ENCODE measurements around the gene RNF113B. TPM values are rescaled to one million over a fixed set of nuclear protein-coding genes. Genes with fewer than 3 reads are reported as not detected.

Gene RNF113B
- total RNA-seq, 1 experiment from 2014 or later, result not detected

DNA sequence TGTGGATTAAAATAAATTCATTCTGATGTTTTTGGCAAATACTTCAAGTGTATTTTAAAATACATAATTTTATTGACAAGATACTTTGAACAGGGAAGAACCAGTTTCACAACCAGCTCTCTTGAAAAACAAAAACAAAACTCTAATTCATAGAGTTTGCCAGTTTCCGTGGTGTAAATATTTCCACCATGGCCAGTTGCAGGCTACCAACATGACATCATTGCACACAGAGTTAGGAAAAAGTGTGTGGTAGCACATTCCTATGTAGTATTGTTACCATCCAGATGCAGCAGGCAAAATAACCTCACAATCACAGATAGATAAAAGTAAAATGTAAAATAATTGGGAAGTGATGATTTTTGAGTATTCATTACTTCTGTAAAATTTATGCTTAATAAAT lies 7.7 kb upstream of the RNF113B start:
- Mint-ChIP-seq H3K9me3 (ENCODE audit: unreplicated experiment) (peaks cover 7% of the 10 kb centered on the region), H3K27me3 (ENCODE audit: insufficient read depth, unreplicated experiment) (no peaks in the 10 kb centered on the region), H3K4me3 (ENCODE audit: unreplicated experiment) (no peak overlapping the region), H3K27ac (ENCODE audit: low read depth, unreplicated experiment) (no peak overlapping the region), H3K4me1 (ENCODE audit: insufficient read depth, unreplicated experiment) (peaks cover 6% of the 10 kb centered on the region), H3K36me3 (ENCODE audit: insufficient read depth, unreplicated experiment) (peaks cover 6% of the 10 kb centered on the region)
- ChIA-PET POLR2A (no interaction called here), CTCF (interaction anchor here (0.7 kb wide), 1 partner anchor 10 kb away, joined by 3 read pairs; no protein-coding TSS in a partner anchor)
- TF ChIP-seq, protein P1, sequence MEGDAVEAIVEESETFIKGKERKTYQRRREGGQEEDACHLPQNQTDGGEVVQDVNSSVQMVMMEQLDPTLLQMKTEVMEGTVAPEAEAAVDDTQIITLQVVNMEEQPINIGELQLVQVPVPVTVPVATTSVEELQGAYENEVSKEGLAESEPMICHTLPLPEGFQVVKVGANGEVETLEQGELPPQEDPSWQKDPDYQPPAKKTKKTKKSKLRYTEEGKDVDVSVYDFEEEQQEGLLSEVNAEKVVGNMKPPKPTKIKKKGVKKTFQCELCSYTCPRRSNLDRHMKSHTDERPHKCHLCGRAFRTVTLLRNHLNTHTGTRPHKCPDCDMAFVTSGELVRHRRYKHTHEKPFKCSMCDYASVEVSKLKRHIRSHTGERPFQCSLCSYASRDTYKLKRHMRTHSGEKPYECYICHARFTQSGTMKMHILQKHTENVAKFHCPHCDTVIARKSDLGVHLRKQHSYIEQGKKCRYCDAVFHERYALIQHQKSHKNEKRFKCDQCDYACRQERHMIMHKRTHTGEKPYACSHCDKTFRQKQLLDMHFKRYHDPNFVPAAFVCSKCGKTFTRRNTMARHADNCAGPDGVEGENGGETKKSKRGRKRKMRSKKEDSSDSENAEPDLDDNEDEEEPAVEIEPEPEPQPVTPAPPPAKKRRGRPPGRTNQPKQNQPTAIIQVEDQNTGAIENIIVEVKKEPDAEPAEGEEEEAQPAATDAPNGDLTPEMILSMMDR (IDR thresholded peaks at IDR 0.05; ENCODE audit: unreplicated experiment), result no peak
- intact Hi-C loops (cut with micrococcal nuclease), result no loop called here
- no peak for DNase-seq (ENCODE audit: unreplicated experiment)
- BruUV-seq (replicated peaks), result no TSS peak

DNA sequence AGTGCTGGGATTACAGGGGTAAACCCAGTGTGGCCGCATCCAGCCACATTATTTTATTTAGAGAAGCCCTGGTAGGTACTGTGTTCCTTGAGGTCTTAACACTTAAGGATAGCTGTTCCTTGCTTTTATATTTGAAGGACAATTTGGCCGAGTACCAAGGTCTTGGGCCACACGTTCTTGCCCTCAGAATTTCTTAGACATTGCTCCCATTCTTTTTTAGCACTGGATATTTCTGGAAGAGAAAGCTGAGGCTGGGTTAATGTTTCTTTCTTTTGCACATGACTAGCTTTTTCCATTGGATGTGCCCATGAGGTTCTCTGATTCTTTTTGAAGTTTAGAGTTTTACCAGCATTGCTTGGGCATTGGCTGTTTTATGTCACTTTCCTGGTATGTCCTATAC lies 5.5 kb upstream of the RNF113B start:
- POLR2A ChIA-PET, result interaction anchor here (0.5 kb wide), 1 partner anchor 20 kb away, joined by 4 read pairs; no protein-coding TSS in a partner anchor
- H3K4me3 Mint-ChIP-seq (ENCODE audit: unreplicated experiment), result no peak overlapping the region
- no peaks in the 10 kb centered on the region for H3K27me3 Mint-ChIP-seq (ENCODE audit: insufficient read depth, unreplicated experiment)
- H3K36me3 Mint-ChIP-seq (ENCODE audit: insufficient read depth, unreplicated experiment), result peaks cover 6% of the 10 kb centered on the region
- BruUV-seq (replicated peaks), result no TSS peak
- CTCF ChIA-PET, result no interaction called here
- peaks cover 7% of the 10 kb centered on the region for H3K9me3 Mint-ChIP-seq (ENCODE audit: unreplicated experiment)
- H3K4me1 Mint-ChIP-seq (ENCODE audit: insufficient read depth, unreplicated experiment), result peaks cover 6% of the 10 kb centered on the region
- TF ChIP-seq, protein P1 (IDR thresholded peaks at IDR 0.05; ENCODE audit: unreplicated experiment), result no peak
- no peak for DNase-seq (ENCODE audit: unreplicated experiment)
- intact Hi-C loops (cut with micrococcal nuclease), result no loop called here
- H3K27ac Mint-ChIP-seq (ENCODE audit: low read depth, unreplicated experiment), result no peak overlapping the region

DNA sequence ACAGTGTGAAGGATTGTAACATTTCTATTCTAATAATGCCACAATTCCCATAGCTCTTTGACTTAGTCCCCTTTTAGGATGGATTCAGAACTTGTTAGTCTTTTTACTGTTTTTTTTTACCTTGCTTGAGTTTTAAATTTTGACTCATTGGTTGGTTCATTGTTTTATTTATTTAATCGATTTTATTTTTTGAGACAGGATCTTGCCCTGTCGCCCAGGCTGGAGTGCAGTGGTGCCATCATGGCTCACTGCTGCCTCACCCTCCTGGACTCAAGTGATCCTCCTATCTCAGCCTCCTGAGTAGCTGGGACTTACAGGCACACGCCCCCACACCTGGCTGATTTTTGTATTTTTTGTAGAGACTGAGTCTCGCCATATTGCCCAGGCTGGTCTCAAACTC lies 5.1 kb upstream of the RNF113B start:
- no TSS peak for BruUV-seq (replicated peaks)
- ChIA-PET POLR2A (interaction anchor here (0.5 kb wide), 1 partner anchor 20 kb away, joined by 4 read pairs; no protein-coding TSS in a partner anchor), CTCF (interaction anchor here (0.8 kb wide), 1 partner anchor 79 kb away, joined by 3 read pairs; no protein-coding TSS in a partner anchor)
- DNase-seq (ENCODE audit: unreplicated experiment), result no peak
- TF ChIP-seq, protein P1 (IDR thresholded peaks at IDR 0.05; ENCODE audit: unreplicated experiment), result no peak
- H3K4me3 Mint-ChIP-seq (ENCODE audit: unreplicated experiment), result no peak overlapping the region
- H3K9me3 Mint-ChIP-seq (ENCODE audit: unreplicated experiment), result peaks cover 7% of the 10 kb centered on the region
- intact Hi-C loops (cut with micrococcal nuclease), result no loop called here
- peaks cover 2% of the 10 kb centered on the region for H3K4me1 Mint-ChIP-seq (ENCODE audit: insufficient read depth, unreplicated experiment)
- peaks cover 6% of the 10 kb centered on the region for H3K36me3 Mint-ChIP-seq (ENCODE audit: insufficient read depth, unreplicated experiment)
- no peaks in the 10 kb centered on the region for H3K27me3 Mint-ChIP-seq (ENCODE audit: insufficient read depth, unreplicated experiment)
- H3K27ac Mint-ChIP-seq (ENCODE audit: low read depth, unreplicated experiment), result no peak overlapping the region

DNA sequence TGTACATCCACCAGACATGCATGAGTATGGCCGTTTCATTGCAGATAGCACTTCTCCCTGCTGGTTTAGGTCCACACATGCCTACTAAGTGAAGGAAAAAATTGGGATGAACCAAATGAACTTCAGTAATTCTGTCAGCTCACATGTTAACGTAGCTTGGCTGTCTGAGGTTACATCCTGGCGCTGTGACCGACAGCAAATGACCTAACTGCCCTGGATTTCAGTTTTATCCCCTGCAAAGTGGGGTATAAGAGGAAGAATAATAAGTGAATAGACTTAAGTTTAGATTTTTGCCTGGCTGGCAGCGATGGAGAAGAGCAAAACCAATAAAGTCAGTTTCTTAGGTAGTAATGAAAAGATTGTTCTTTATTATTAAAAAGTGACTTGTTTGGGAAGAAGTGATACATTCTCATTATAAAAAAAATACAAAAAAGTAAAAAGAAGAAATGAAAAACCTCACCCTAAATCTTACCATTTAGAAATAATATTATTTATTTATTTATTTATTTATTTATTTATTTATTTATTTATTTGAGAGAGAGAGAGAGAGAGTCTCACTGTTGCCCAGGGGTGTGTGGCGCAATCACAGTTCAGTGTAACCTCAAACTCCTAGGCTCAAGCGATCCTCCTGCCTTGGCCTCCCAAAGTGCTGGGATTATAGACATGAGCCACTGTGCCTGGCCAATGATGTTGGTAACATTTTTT lies 4.2 kb upstream of the RNF113B start:
- no TSS peak for BruUV-seq (replicated peaks)
- Mint-ChIP-seq H3K27me3 (ENCODE audit: insufficient read depth, unreplicated experiment) (no peaks in the 10 kb centered on the region), H3K4me1 (ENCODE audit: insufficient read depth, unreplicated experiment) (no peaks in the 10 kb centered on the region), H3K27ac (ENCODE audit: low read depth, unreplicated experiment) (no peak overlapping the region), H3K4me3 (ENCODE audit: unreplicated experiment) (no peak overlapping the region), H3K9me3 (ENCODE audit: unreplicated experiment) (peaks cover 3% of the 10 kb centered on the region), H3K36me3 (ENCODE audit: insufficient read depth, unreplicated experiment) (peaks cover 6% of the 10 kb centered on the region)
- CTCF ChIA-PET, result interaction anchor here (0.8 kb wide), 1 partner anchor 78 kb away, joined by 3 read pairs; no protein-coding TSS in a partner anchor
- TF ChIP-seq, protein P1 (IDR thresholded peaks at IDR 0.05; ENCODE audit: unreplicated experiment), result no peak
- POLR2A ChIA-PET, result no interaction called here
- no peak for DNase-seq (ENCODE audit: unreplicated experiment)
- intact Hi-C loops (cut with micrococcal nuclease), result no loop called here

All from MCF 10A (cell line).